Ascending aorta (tissue), 2 donors: Measurements from ENCODE around the gene MCTS1. TPM values are rescaled to one million over a fixed set of nuclear protein-coding genes. Genes with fewer than 3 reads are reported as not detected.

Experiments used
- DNase-seq, 2 donors: peaks; one replicate each; pipeline ENCODE4 v3.0.0-alpha.2; 2019; ENCODE audit warnings: low spot score in 2 of 2
- H3K27ac ChIP-seq, 2 donors: fragments of 200-600 bp; sonication (generic); one replicate each; pipeline ENCODE4 v1.5.1; 2016 to 2017; ENCODE audit warnings: mild to moderate bottlenecking in 1 of 2
- H3K27me3 ChIP-seq: fragments of 200-600 bp; sonication (generic); one replicate; pipeline ENCODE4 v1.5.1; 2017
- H3K36me3 ChIP-seq, 2 donors: fragments of 200-600 bp; sonication (generic); one replicate each; pipeline ENCODE4 v1.5.1; 2016
- H3K4me1 ChIP-seq, 2 donors: fragments of 200-600 bp; sonication (generic); one replicate each; pipeline ENCODE4 v1.5.1; 2016 to 2017; ENCODE audit warnings: mild to moderate bottlenecking in 1 of 2
- H3K4me3 ChIP-seq, 2 donors: fragments of 200-600 bp; sonication (generic); one replicate each; pipeline ENCODE4 v1.5.1; 2016 to 2017; ENCODE audit warnings: mild to moderate bottlenecking in 1 of 2
- H3K9me3 ChIP-seq, 2 donors: fragments of 200-600 bp; sonication (generic); one replicate each; pipeline ENCODE4 v1.5.1; 2016
- intact Hi-C: fragments of 100-400 bp; cut with DNase I; formaldehyde crosslinking; loops from one replicate; pipeline ENCODE4 v1.15.1; 2023
- total RNA-seq: library from RNA; depleted of rRNA; stranded (reverse); fragments of >200 nt; gene quantifications from one replicate; pipeline ENCODE4 v1.1.0, GENCODE V29; 2016
- TF ChIP-seq, protein P1 (sequence below), 3 experiments: fragments of 200-600 bp in 2 of 3; fragments of 450-650 bp in 1 of 3; sonication (generic) in 2 of 3; IDR thresholded peaks; one replicate each; pipeline ENCODE4 v1.5.1; 2016 to 2019; ENCODE audit warnings: antibody characterized with exemption in 3 of 3, mild to moderate bottlenecking in 1 of 3, moderate library complexity in 1 of 3

Gene MCTS1
- total RNA-seq, 1 donor from 2014 or later, result not detected

- no peak for DNase-seq
- no peaks in the 10 kb centered on the region for H3K27me3 ChIP-seq
- H3K9me3 ChIP-seq, result no peaks in the 10 kb centered on the region
- no peaks in the 10 kb centered on the region for H3K4me1 ChIP-seq
- intact Hi-C loops, result loop anchor here (1.0 to 5.0 kb wide), 5 partner anchors 42 to 690 kb away; partner anchors contain the start of genes C1GALT1C1, MCTS1, NDUFA1 and RNF113A
- TF ChIP-seq, protein P1, sequence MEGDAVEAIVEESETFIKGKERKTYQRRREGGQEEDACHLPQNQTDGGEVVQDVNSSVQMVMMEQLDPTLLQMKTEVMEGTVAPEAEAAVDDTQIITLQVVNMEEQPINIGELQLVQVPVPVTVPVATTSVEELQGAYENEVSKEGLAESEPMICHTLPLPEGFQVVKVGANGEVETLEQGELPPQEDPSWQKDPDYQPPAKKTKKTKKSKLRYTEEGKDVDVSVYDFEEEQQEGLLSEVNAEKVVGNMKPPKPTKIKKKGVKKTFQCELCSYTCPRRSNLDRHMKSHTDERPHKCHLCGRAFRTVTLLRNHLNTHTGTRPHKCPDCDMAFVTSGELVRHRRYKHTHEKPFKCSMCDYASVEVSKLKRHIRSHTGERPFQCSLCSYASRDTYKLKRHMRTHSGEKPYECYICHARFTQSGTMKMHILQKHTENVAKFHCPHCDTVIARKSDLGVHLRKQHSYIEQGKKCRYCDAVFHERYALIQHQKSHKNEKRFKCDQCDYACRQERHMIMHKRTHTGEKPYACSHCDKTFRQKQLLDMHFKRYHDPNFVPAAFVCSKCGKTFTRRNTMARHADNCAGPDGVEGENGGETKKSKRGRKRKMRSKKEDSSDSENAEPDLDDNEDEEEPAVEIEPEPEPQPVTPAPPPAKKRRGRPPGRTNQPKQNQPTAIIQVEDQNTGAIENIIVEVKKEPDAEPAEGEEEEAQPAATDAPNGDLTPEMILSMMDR (IDR thresholded peaks at IDR 0.05), result no peak
- peak overlapping the region; percentile 43 to 76 for H3K4me3 ChIP-seq
- H3K36me3 ChIP-seq, result no peaks in the 10 kb centered on the region
- H3K27ac ChIP-seq, result peak overlapping the region; percentile 85 to 97
These were observed 42.0 kb upstream of the MCTS1 start for GRCh38 chrX:120561634-120562568.

DNA sequence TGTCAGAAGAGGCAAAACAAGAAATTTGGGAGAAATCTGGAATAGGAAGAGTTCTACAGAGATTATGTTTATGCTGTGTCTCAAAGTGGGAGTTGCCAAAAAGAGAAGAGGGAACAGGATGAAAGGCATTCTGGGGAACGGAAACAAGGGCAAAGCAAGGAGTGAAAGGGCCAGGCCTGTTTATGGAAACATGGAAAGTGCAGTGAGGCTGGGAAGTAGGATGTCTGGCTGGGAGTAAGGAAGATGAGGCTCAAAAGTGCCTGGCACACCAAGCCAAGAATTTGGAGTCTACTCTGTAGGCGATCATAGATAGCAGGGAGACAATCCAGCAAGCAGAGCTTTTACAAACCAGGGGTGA, 41.4 kb upstream of the MCTS1 start:
- Histone ChIP-seq H3K27ac (peak overlapping the region; percentile 85 to 97), H3K9me3 (no peaks in the 10 kb centered on the region), H3K27me3 (no peaks in the 10 kb centered on the region), H3K4me3 (peak overlapping the region in 1 of 2 donors; percentile 43), H3K4me1 (no peaks in the 10 kb centered on the region), H3K36me3 (no peaks in the 10 kb centered on the region)
- TF ChIP-seq, protein P1 (IDR thresholded peaks at IDR 0.05), result no peak
- DNase-seq, result no peak
- intact Hi-C loops, result loop anchor here (5.0 kb wide), 3 partner anchors 75 to 690 kb away; partner anchors contain the start of genes NDUFA1, RNF113A and ZBTB33

- no peak overlapping the region for H3K27ac ChIP-seq
- H3K27me3 ChIP-seq, result no peaks in the 10 kb centered on the region
- H3K36me3 ChIP-seq, result no peaks in the 10 kb centered on the region
- no peaks in the 10 kb centered on the region for H3K9me3 ChIP-seq
- TF ChIP-seq, protein P1 (IDR thresholded peaks at IDR 0.05), result no peak
- H3K4me3 ChIP-seq, result no peak overlapping the region
- H3K4me1 ChIP-seq, result no peaks in the 10 kb centered on the region
- intact Hi-C loops, result loop anchor here (5.0 kb wide), 3 partner anchors 78 to 693 kb away; partner anchors contain the start of genes NDUFA1, RNF113A and ZBTB33
- no peak for DNase-seq
These were observed 39.0 kb upstream of the MCTS1 start for GRCh38 chrX:120564925-120565324.

GRCh38 chrX:120566817-120567216, 37.1 kb upstream of the MCTS1 start:
- DNase-seq, result no peak
- TF ChIP-seq, protein P1 (IDR thresholded peaks at IDR 0.05), result no peak
- no peaks in the 10 kb centered on the region for H3K27me3 ChIP-seq
- H3K36me3 ChIP-seq, result no peaks in the 10 kb centered on the region
- intact Hi-C loops, result no loop called here
- H3K9me3 ChIP-seq, result no peaks in the 10 kb centered on the region
- H3K27ac ChIP-seq, result no peak overlapping the region
- H3K4me1 ChIP-seq, result no peaks in the 10 kb centered on the region
- no peak overlapping the region for H3K4me3 ChIP-seq

- DNase-seq, result no peak
- no peaks in the 10 kb centered on the region for H3K4me1 ChIP-seq
- TF ChIP-seq, protein P1 (IDR thresholded peaks at IDR 0.05), result no peak
- H3K36me3 ChIP-seq, result no peaks in the 10 kb centered on the region
- H3K27me3 ChIP-seq, result no peaks in the 10 kb centered on the region
- no peak overlapping the region for H3K27ac ChIP-seq
- H3K4me3 ChIP-seq, result no peak overlapping the region
- intact Hi-C loops, result no loop called here
- H3K9me3 ChIP-seq, result no peaks in the 10 kb centered on the region
These were observed 35.9 kb upstream of the MCTS1 start for GRCh38 chrX:120568035-120568434.
